ENCODE data around the gene MB. TPM values are rescaled to one million over a fixed set of nuclear protein-coding genes. Genes with fewer than 3 reads are reported as not detected.

MB gene
- polyA plus RNA-seq, 1 donor from 2014 or later, result 0.51 TPM

GRCh38 chr22:35567351-35568141 lies 49.6 kb downstream of the MB start:
- Histone ChIP-seq H3K79me2 (replicated peaks; ENCODE audit: insufficient read depth, low read length) (no peaks in the 10 kb centered on the region), H3F3A (ENCODE audit: insufficient read depth, low read length, poor library complexity, severe bottlenecking) (no peaks in the 10 kb centered on the region), H3K27me3 (ENCODE audit: insufficient read depth, low read depth, low read length) (no peaks in the 10 kb centered on the region), H3K9ac (ENCODE audit: low read length) (no peak overlapping the region), H4K20me1 (ENCODE audit: insufficient read depth) (no peaks in the 10 kb centered on the region), H3K9me3 (ENCODE audit: low read length) (no peaks in the 10 kb centered on the region), H3K4me2 (ENCODE audit: low read length) (peak overlapping the region; percentile 7), H2AFZ (ENCODE audit: low read depth, low read length) (no peak overlapping the region), H3K9me2 (ENCODE audit: insufficient read depth, low read length) (no peaks in the 10 kb centered on the region), H3K4me3 (ENCODE audit: low read length) (peak overlapping the region; percentile 27), H3K27ac (ENCODE audit: low read length) (no peak overlapping the region), H3K36me3 (ENCODE audit: insufficient read depth, low read length) (no peaks in the 10 kb centered on the region)
- TF ChIP-seq, protein P1, sequence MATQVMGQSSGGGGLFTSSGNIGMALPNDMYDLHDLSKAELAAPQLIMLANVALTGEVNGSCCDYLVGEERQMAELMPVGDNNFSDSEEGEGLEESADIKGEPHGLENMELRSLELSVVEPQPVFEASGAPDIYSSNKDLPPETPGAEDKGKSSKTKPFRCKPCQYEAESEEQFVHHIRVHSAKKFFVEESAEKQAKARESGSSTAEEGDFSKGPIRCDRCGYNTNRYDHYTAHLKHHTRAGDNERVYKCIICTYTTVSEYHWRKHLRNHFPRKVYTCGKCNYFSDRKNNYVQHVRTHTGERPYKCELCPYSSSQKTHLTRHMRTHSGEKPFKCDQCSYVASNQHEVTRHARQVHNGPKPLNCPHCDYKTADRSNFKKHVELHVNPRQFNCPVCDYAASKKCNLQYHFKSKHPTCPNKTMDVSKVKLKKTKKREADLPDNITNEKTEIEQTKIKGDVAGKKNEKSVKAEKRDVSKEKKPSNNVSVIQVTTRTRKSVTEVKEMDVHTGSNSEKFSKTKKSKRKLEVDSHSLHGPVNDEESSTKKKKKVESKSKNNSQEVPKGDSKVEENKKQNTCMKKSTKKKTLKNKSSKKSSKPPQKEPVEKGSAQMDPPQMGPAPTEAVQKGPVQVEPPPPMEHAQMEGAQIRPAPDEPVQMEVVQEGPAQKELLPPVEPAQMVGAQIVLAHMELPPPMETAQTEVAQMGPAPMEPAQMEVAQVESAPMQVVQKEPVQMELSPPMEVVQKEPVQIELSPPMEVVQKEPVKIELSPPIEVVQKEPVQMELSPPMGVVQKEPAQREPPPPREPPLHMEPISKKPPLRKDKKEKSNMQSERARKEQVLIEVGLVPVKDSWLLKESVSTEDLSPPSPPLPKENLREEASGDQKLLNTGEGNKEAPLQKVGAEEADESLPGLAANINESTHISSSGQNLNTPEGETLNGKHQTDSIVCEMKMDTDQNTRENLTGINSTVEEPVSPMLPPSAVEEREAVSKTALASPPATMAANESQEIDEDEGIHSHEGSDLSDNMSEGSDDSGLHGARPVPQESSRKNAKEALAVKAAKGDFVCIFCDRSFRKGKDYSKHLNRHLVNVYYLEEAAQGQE (IDR thresholded peaks at IDR 0.05; ENCODE audit: borderline replicate concordance), result no peak
- TF ChIP-seq POLR2AphosphoS5 (IDR thresholded peaks at IDR 0.05) (peak; percentile 13), MXI1 (conservative IDR thresholded peaks at IDR 0.05; ENCODE audit: poor library complexity, severe bottlenecking) (no peak), EZH2 (IDR thresholded peaks at IDR 0.05; ENCODE audit: borderline replicate concordance, insufficient read depth, low read length, poor library complexity, severe bottlenecking) (no peak)

GRCh38 chr22:35564975-35565867 lies 51.9 kb downstream of the MB start:
- Histone ChIP-seq H3K27me3 (ENCODE audit: insufficient read depth, low read depth, low read length) (no peaks in the 10 kb centered on the region), H3F3A (ENCODE audit: insufficient read depth, low read length, poor library complexity, severe bottlenecking) (no peaks in the 10 kb centered on the region), H4K20me1 (ENCODE audit: insufficient read depth) (no peaks in the 10 kb centered on the region), H3K4me3 (ENCODE audit: low read length) (no peak overlapping the region), H3K9me3 (ENCODE audit: low read length) (no peaks in the 10 kb centered on the region), H3K36me3 (ENCODE audit: insufficient read depth, low read length) (no peaks in the 10 kb centered on the region), H3K9me2 (ENCODE audit: insufficient read depth, low read length) (no peaks in the 10 kb centered on the region), H3K27ac (ENCODE audit: low read length) (no peak overlapping the region), H2AFZ (ENCODE audit: low read depth, low read length) (no peak overlapping the region), H3K79me2 (replicated peaks; ENCODE audit: insufficient read depth, low read length) (no peaks in the 10 kb centered on the region), H3K9ac (ENCODE audit: low read length) (no peak overlapping the region), H3K4me2 (ENCODE audit: low read length) (no peak overlapping the region)
- TF ChIP-seq RAD21 (conservative IDR thresholded peaks at IDR 0.05), result no peak
- no peak for TF ChIP-seq SMC3 (conservative IDR thresholded peaks at IDR 0.05; ENCODE audit: poor library complexity)
- TF ChIP-seq TAF1 (IDR thresholded peaks at IDR 0.05; ENCODE audit: low read depth), result no peak
- no peak for TF ChIP-seq POLR2AphosphoS5 (IDR thresholded peaks at IDR 0.05)
- TF ChIP-seq, protein P1 (IDR thresholded peaks at IDR 0.05; ENCODE audit: borderline replicate concordance), result no peak
- no peak for TF ChIP-seq CTCF (IDR thresholded peaks at IDR 0.05; ENCODE audit: poor library complexity, severe bottlenecking)
- TF ChIP-seq EZH2 (IDR thresholded peaks at IDR 0.05; ENCODE audit: borderline replicate concordance, insufficient read depth, low read length, poor library complexity, severe bottlenecking), result no peak
- no peak for TF ChIP-seq EP300 (conservative IDR thresholded peaks at IDR 0.05; ENCODE audit: poor library complexity, severe bottlenecking)
- TF ChIP-seq MXI1 (conservative IDR thresholded peaks at IDR 0.05; ENCODE audit: poor library complexity, severe bottlenecking), result no peak

Data from neural cell (in vitro differentiated cells).